GM23338 (cell line): ENCODE measurements around the gene RNU6-9. TPM values are rescaled to one million over a fixed set of nuclear protein-coding genes. Genes with fewer than 3 reads are reported as not detected.

Source experiments
- ATAC-seq: fragments of 200-7000 bp; cut with Tn5 transposase; 3 replicates; pipeline ENCODE4 v1.9.1; 2020
- DNase-seq: peaks from one replicate; pipeline ENCODE4 v3.0.0-alpha.2; 2015; ENCODE audit warnings: low spot score
- H2AFZ ChIP-seq: fragments of 200-600 bp; sonication (generic); 2 replicates; pipeline ENCODE4 v1.8.0; 2016; ENCODE audit warnings: antibody characterized with exemption, mild to moderate bottlenecking, moderate library complexity
- H3F3A ChIP-seq: fragments of 200-600 bp; sonication (generic); replicated peaks from 2 replicates; pipeline ENCODE4 v1.8.0; 2017; ENCODE audit warnings: antibody characterized with exemption, mixed run types, low read depth
- H3K27ac ChIP-seq: fragments of 200-600 bp; sonication (generic); 2 replicates; pipeline ENCODE4 v1.6.1; 2016; ENCODE audit warnings: low read depth
- H3K27me3 ChIP-seq: fragments of 200-600 bp; sonication (generic); 2 replicates; pipeline ENCODE4 v1.8.0; 2016; ENCODE audit warnings: mild to moderate bottlenecking, mixed run types, moderate library complexity; ENCODE audit not compliant: insufficient read depth
- H3K36me3 ChIP-seq: fragments of 200-600 bp; sonication (generic); 2 replicates; pipeline ENCODE4 v1.8.0; 2016; ENCODE audit warnings: mild to moderate bottlenecking; ENCODE audit not compliant: insufficient read depth
- H3K4me1 ChIP-seq: fragments of 200-600 bp; sonication (generic); 2 replicates; pipeline ENCODE4 v1.8.0; 2016; ENCODE audit warnings: mild to moderate bottlenecking, moderate library complexity; ENCODE audit not compliant: insufficient read depth
- H3K4me2 ChIP-seq: fragments of 200-600 bp; sonication (generic); 2 replicates; pipeline ENCODE4 v1.7.1; 2017; ENCODE audit warnings: mixed run types
- H3K4me3 ChIP-seq: fragments of 200-600 bp; sonication (generic); 2 replicates; pipeline ENCODE4 v1.6.1; 2016; ENCODE audit warnings: mixed run types
- H3K79me2 ChIP-seq: fragments of 200-600 bp; sonication (generic); replicated peaks from 2 replicates; pipeline ENCODE4 v1.8.0; 2017; ENCODE audit warnings: mild to moderate bottlenecking; ENCODE audit not compliant: insufficient read depth
- H3K9me2 ChIP-seq: fragments of 200-600 bp; sonication (generic); 2 replicates; pipeline ENCODE4 v1.8.0; 2017; ENCODE audit not compliant: insufficient read depth
- H4K20me1 ChIP-seq: fragments of 200-600 bp; sonication (generic); replicated peaks from 2 replicates; pipeline ENCODE4 v1.8.0; 2017; ENCODE audit warnings: mild to moderate bottlenecking; ENCODE audit not compliant: insufficient read depth
- H3K27ac Mint-ChIP-seq: 2 replicates; pipeline ENCODE4 v1.8.0; 2020; ENCODE audit warnings: inconsistent platforms, mild to moderate bottlenecking, moderate library complexity, mixed read lengths
- H3K27me3 Mint-ChIP-seq: 3 replicates; pipeline ENCODE4 v1.8.0; 2022; ENCODE audit warnings: low read depth, mild to moderate bottlenecking, moderate library complexity, mixed read lengths, inconsistent platforms; ENCODE audit not compliant: insufficient read depth, poor library complexity
- H3K36me3 Mint-ChIP-seq: 3 replicates; pipeline ENCODE4 v1.8.0; 2021; ENCODE audit warnings: low read depth, mild to moderate bottlenecking, inconsistent platforms, moderate library complexity, mixed read lengths
- H3K4me1 Mint-ChIP-seq: 3 replicates; pipeline ENCODE4 v1.8.0; 2020; ENCODE audit warnings: mild to moderate bottlenecking, inconsistent platforms, mixed read lengths
- H3K4me3 Mint-ChIP-seq: 3 replicates; pipeline ENCODE4 v1.8.0; 2021; ENCODE audit warnings: moderate library complexity, mild to moderate bottlenecking, inconsistent platforms, mixed read lengths
- H3K9me3 Mint-ChIP-seq: 3 replicates; pipeline ENCODE4 v1.8.0; 2020; ENCODE audit warnings: moderate library complexity, mild to moderate bottlenecking, inconsistent platforms, mixed read lengths
- CREB1 ChIP-seq: fragments of 250-450 bp; sonication (Bioruptor Pico); IDR thresholded peaks from 2 replicates; pipeline ENCODE4 v1.5.0; 2020; ENCODE audit warnings: low read depth, mild to moderate bottlenecking, moderate library complexity
- CTCF ChIP-seq, 2 experiments: fragments of 200-600 bp in 1 of 2; sonication (generic) in 1 of 2; conservative IDR thresholded peaks; 2 replicates each; pipeline versions ENCODE4 v1.5.1 to v1.6.1; 2016 to 2017; ENCODE audit warnings: antibody characterized with exemption in 2 of 2, low read depth in 2 of 2, mild to moderate bottlenecking in 2 of 2, moderate library complexity in 1 of 2
- ETS1 ChIP-seq: IDR thresholded peaks from 2 replicates; pipeline ENCODE4 v1.6.1; 2016; ENCODE audit warnings: antibody characterized with exemption
- EZH2 ChIP-seq: fragments of 200-600 bp; sonication (generic); IDR thresholded peaks from one replicate; pipeline ENCODE4 v1.8.0; 2017; ENCODE audit warnings: antibody characterized with exemption, mild to moderate bottlenecking, low read depth; ENCODE audit not compliant: unreplicated experiment
- EZH2phosphoT487 ChIP-seq: fragments of 200-600 bp; sonication (generic); IDR thresholded peaks from one replicate; pipeline ENCODE4 v1.8.1; 2018; ENCODE audit warnings: antibody characterized with exemption; ENCODE audit not compliant: unreplicated experiment
- JUNB ChIP-seq: IDR thresholded peaks from one replicate; pipeline ENCODE4 v1.6.1; 2016; ENCODE audit warnings: antibody characterized with exemption; ENCODE audit not compliant: unreplicated experiment
- NANOG ChIP-seq: IDR thresholded peaks from 2 replicates; pipeline ENCODE4 v1.6.1; 2016; ENCODE audit warnings: antibody characterized with exemption, borderline replicate concordance
- POLR2AphosphoS5 ChIP-seq: IDR thresholded peaks from 2 replicates; pipeline ENCODE4 v1.6.1; 2016; ENCODE audit warnings: antibody characterized with exemption, low read depth
- STAT1 ChIP-seq: IDR thresholded peaks from one replicate; pipeline ENCODE4 v1.6.1; 2016; ENCODE audit warnings: antibody characterized with exemption; ENCODE audit not compliant: unreplicated experiment
- ZNF114 ChIP-seq: fragments of 250-450 bp; sonication (Bioruptor Pico); IDR thresholded peaks from 2 replicates; pipeline ENCODE4 v1.5.0; 2020; ENCODE audit warnings: mild to moderate bottlenecking, moderate library complexity
- ZNF331 ChIP-seq: fragments of 250-450 bp; sonication (Bioruptor Pico); IDR thresholded peaks from 2 replicates; pipeline ENCODE4 v1.5.0; 2020; ENCODE audit warnings: low read depth, mild to moderate bottlenecking, moderate library complexity
- polyA plus RNA-seq: library from polyadenylated mRNA; unstranded; fragments of >200 nt; fragmentation: Nextera tagmentation; extraction: Ambion mirVana; gene quantifications from 2 replicates; pipeline ENCODE4 v1.2.1, GENCODE V29; 2016
- total RNA-seq: library from RNA; depleted of rRNA; stranded (reverse); fragments of >200 nt; shearing (Covaris generic); gene quantifications from 2 replicates; pipeline ENCODE4 v1.2.3, GENCODE V29; 2014
- TF ChIP-seq, protein P1 (sequence below): fragments of 250-450 bp; sonication (Bioruptor Pico); IDR thresholded peaks from 2 replicates; pipeline ENCODE4 v1.5.0; 2020; ENCODE audit warnings: mild to moderate bottlenecking, moderate library complexity
- TF ChIP-seq, protein P2 (sequence below): IDR thresholded peaks from one replicate; pipeline ENCODE4 v1.6.1; 2018; ENCODE audit warnings: antibody characterized with exemption; ENCODE audit not compliant: unreplicated experiment

RNU6-9 gene
- total and polyA plus RNA-seq, 2 experiments from 2014 or later, result not detected

- Histone ChIP-seq H3K4me3 (no peak overlapping the region), H4K20me1 (no peaks in the 10 kb centered on the region), H3K79me2 (no peaks in the 10 kb centered on the region), H3K27me3 (no peaks in the 10 kb centered on the region), H3K27ac (no peak overlapping the region), H3K4me2 (no peak overlapping the region), H2AFZ (no peak overlapping the region), H3K9me2 (no peaks in the 10 kb centered on the region), H3F3A (peaks cover 19% of the 10 kb centered on the region), H3K36me3 (no peaks in the 10 kb centered on the region; the same call in 1 of the 2 replicates), H3K4me1 (no peaks in the 10 kb centered on the region)
- Mint-ChIP-seq H3K27me3 (peaks cover 28% of the 10 kb centered on the region), H3K27ac (no peak overlapping the region), H3K4me1 (peaks cover 5% of the 10 kb centered on the region), H3K9me3 (peaks cover 11% of the 10 kb centered on the region), H3K36me3 (peaks cover 47% of the 10 kb centered on the region), H3K4me3 (no peak overlapping the region)
- TF ChIP-seq ETS1 (no peak), STAT1 (no peak), EZH2phosphoT487 (no peak), EZH2 (no peak), CREB1 (CRISPR knock-in tag) (no peak), NANOG (no peak), ZNF114 (CRISPR knock-in tag) (no peak), ZNF331 (CRISPR knock-in tag) (no peak), CTCF (conservative IDR thresholded peaks at IDR 0.05; ENCODE audit: low read depth in 2 of 2) (no peak), JUNB (no peak), POLR2AphosphoS5 (no peak)
- TF ChIP-seq, protein P1, sequence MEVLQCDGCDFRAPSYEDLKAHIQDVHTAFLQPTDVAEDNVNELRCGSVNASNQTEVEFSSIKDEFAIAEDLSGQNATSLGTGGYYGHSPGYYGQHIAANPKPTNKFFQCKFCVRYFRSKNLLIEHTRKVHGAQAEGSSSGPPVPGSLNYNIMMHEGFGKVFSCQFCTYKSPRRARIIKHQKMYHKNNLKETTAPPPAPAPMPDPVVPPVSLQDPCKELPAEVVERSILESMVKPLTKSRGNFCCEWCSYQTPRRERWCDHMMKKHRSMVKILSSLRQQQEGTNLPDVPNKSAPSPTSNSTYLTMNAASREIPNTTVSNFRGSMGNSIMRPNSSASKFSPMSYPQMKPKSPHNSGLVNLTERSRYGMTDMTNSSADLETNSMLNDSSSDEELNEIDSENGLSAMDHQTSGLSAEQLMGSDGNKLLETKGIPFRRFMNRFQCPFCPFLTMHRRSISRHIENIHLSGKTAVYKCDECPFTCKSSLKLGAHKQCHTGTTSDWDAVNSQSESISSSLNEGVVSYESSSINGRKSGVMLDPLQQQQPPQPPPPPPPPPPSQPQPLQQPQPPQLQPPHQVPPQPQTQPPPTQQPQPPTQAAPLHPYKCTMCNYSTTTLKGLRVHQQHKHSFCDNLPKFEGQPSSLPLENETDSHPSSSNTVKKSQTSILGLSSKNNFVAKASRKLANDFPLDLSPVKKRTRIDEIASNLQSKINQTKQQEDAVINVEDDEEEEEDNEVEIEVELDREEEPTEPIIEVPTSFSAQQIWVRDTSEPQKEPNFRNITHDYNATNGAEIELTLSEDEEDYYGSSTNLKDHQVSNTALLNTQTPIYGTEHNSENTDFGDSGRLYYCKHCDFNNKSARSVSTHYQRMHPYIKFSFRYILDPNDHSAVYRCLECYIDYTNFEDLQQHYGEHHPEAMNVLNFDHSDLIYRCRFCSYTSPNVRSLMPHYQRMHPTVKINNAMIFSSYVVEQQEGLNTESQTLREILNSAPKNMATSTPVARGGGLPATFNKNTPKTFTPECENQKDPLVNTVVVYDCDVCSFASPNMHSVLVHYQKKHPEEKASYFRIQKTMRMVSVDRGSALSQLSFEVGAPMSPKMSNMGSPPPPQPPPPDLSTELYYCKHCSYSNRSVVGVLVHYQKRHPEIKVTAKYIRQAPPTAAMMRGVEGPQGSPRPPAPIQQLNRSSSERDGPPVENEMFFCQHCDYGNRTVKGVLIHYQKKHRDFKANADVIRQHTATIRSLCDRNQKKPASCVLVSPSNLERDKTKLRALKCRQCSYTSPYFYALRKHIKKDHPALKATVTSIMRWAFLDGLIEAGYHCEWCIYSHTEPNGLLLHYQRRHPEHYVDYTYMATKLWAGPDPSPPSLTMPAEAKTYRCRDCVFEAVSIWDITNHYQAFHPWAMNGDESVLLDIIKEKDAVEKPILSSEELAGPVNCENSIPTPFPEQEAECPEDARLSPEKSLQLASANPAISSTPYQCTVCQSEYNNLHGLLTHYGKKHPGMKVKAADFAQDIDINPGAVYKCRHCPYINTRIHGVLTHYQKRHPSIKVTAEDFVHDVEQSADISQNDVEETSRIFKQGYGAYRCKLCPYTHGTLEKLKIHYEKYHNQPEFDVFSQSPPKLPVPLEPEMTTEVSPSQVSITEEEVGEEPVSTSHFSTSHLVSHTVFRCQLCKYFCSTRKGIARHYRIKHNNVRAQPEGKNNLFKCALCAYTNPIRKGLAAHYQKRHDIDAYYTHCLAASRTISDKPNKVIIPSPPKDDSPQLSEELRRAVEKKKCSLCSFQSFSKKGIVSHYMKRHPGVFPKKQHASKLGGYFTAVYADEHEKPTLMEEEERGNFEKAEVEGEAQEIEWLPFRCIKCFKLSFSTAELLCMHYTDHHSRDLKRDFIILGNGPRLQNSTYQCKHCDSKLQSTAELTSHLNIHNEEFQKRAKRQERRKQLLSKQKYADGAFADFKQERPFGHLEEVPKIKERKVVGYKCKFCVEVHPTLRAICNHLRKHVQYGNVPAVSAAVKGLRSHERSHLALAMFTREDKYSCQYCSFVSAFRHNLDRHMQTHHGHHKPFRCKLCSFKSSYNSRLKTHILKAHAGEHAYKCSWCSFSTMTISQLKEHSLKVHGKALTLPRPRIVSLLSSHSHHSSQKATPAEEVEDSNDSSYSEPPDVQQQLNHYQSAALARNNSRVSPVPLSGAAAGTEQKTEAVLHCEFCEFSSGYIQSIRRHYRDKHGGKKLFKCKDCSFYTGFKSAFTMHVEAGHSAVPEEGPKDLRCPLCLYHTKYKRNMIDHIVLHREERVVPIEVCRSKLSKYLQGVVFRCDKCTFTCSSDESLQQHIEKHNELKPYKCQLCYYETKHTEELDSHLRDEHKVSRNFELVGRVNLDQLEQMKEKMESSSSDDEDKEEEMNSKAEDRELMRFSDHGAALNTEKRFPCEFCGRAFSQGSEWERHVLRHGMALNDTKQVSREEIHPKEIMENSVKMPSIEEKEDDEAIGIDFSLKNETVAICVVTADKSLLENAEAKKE (CRISPR knock-in tag), result no peak
- TF ChIP-seq, protein P2, sequence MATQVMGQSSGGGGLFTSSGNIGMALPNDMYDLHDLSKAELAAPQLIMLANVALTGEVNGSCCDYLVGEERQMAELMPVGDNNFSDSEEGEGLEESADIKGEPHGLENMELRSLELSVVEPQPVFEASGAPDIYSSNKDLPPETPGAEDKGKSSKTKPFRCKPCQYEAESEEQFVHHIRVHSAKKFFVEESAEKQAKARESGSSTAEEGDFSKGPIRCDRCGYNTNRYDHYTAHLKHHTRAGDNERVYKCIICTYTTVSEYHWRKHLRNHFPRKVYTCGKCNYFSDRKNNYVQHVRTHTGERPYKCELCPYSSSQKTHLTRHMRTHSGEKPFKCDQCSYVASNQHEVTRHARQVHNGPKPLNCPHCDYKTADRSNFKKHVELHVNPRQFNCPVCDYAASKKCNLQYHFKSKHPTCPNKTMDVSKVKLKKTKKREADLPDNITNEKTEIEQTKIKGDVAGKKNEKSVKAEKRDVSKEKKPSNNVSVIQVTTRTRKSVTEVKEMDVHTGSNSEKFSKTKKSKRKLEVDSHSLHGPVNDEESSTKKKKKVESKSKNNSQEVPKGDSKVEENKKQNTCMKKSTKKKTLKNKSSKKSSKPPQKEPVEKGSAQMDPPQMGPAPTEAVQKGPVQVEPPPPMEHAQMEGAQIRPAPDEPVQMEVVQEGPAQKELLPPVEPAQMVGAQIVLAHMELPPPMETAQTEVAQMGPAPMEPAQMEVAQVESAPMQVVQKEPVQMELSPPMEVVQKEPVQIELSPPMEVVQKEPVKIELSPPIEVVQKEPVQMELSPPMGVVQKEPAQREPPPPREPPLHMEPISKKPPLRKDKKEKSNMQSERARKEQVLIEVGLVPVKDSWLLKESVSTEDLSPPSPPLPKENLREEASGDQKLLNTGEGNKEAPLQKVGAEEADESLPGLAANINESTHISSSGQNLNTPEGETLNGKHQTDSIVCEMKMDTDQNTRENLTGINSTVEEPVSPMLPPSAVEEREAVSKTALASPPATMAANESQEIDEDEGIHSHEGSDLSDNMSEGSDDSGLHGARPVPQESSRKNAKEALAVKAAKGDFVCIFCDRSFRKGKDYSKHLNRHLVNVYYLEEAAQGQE, result no peak
- DNase-seq, result no peak
- ATAC-seq, result peak; percentile 9
Observed at GRCh38 chr19:870963-871401, 22.3 kb upstream of the RNU6-9 start.
